IMR-90 (cell line): Measurements from ENCODE around the gene HECW1. TPM values are rescaled to one million over a fixed set of nuclear protein-coding genes. Genes with fewer than 3 reads are reported as not detected.

Experiments used
- ATAC-seq: fragments of 200-7000 bp; cut with Tn5 transposase; 2 replicates; pipeline ENCODE4 v1.9.1; 2020; ENCODE audit warnings: low read depth, mild to moderate bottlenecking, moderate library complexity
- BruUV-seq: library from RNA; stranded (reverse); fragments of 400-500 nt; replicated peaks from 2 replicates; lab custom pipeline; 2021; lab: Mats Ljungman, UMichigan
- CTCF ChIA-PET: fragments of 300-600 bp; formaldehyde crosslinking; extraction: SDS; loops from one replicate; lab custom pipeline; 2021; ENCODE audit warnings: antibody characterized with exemption; lab: Yijun Ruan, JAX
- POLR2A ChIA-PET: fragments of 300-600 bp; sonication (Branson Sonifier 250); formaldehyde crosslinking; loops from one replicate; lab custom pipeline; 2022; ENCODE audit warnings: antibody characterized with exemption; ENCODE audit not compliant: unreplicated experiment; lab: Charles Lee
- DNase-seq: peaks from one replicate; pipeline ENCODE4 v3.0.0; 2013
- H2AFZ ChIP-seq: replicated peaks from 2 replicates; pipeline ENCODE3; 2013; ENCODE audit warnings: low read length, mild to moderate bottlenecking; ENCODE audit not compliant: poor library complexity
- H2AK5ac ChIP-seq: 2 replicates; pipeline ENCODE4 v1.6.1; 2013; ENCODE audit warnings: low read depth, low read length, inconsistent platforms
- H2AK9ac ChIP-seq: replicated peaks from 2 replicates; pipeline ENCODE3; 2013; ENCODE audit warnings: mild to moderate bottlenecking, low read depth, low read length, moderate library complexity; ENCODE audit not compliant: poor library complexity
- H2BK120ac ChIP-seq: 2 replicates; pipeline ENCODE4 v1.6.1; 2013; ENCODE audit warnings: low read depth, low read length, inconsistent platforms
- H2BK15ac ChIP-seq: 3 replicates; pipeline ENCODE4 v1.6.1; 2013; ENCODE audit warnings: low read depth, low read length, inconsistent platforms
- H2BK20ac ChIP-seq: 2 replicates; pipeline ENCODE4 v1.6.1; 2013; ENCODE audit warnings: low read depth, mild to moderate bottlenecking, inconsistent platforms, low read length, moderate library complexity
- H2BK5ac ChIP-seq: 2 replicates; pipeline ENCODE4 v1.6.1; 2013; ENCODE audit warnings: mild to moderate bottlenecking, low read depth, low read length, inconsistent platforms; ENCODE audit not compliant: poor library complexity, severe bottlenecking
- H3K14ac ChIP-seq: replicated peaks from 2 replicates; pipeline ENCODE4 v1.6.1; 2013; ENCODE audit warnings: low read depth, low read length, inconsistent platforms
- H3K18ac ChIP-seq: 2 replicates; pipeline ENCODE4 v1.6.1; 2013; ENCODE audit warnings: low read depth, low read length, control low read depth
- H3K23ac ChIP-seq: 2 replicates; pipeline ENCODE4 v1.6.1; 2013; ENCODE audit warnings: low read depth, low read length, inconsistent platforms
- H3K27ac ChIP-seq: 2 replicates; pipeline ENCODE4 v1.5.1; 2013; ENCODE audit warnings: mild to moderate bottlenecking, control low read depth, low read length; ENCODE audit not compliant: insufficient read depth
- H3K27me3 ChIP-seq: 2 replicates; pipeline ENCODE4 v1.6.1; 2013; ENCODE audit warnings: low read length; ENCODE audit not compliant: control insufficient read depth, insufficient read depth
- H3K36me3 ChIP-seq: 2 replicates; pipeline ENCODE4 v1.6.1; 2013; ENCODE audit warnings: low read length, mixed read lengths; ENCODE audit not compliant: control insufficient read depth, insufficient read depth
- H3K4ac ChIP-seq: 2 replicates; pipeline ENCODE4 v1.6.1; 2013; ENCODE audit warnings: low read depth, low read length, inconsistent platforms
- H3K4me1 ChIP-seq: 2 replicates; pipeline ENCODE4 v1.6.1; 2013; ENCODE audit warnings: low read length, mixed read lengths; ENCODE audit not compliant: control insufficient read depth, insufficient read depth
- H3K4me2 ChIP-seq: 2 replicates; pipeline ENCODE4 v1.6.1; 2013; ENCODE audit warnings: low read depth, mild to moderate bottlenecking, control low read depth, low read length, moderate library complexity
- H3K4me3 ChIP-seq: 2 replicates; pipeline ENCODE4 v1.5.1; 2013; ENCODE audit warnings: low read depth, mild to moderate bottlenecking, control low read depth, low read length, moderate library complexity; ENCODE audit not compliant: insufficient read depth
- H3K56ac ChIP-seq: 2 replicates; pipeline ENCODE4 v1.6.1; 2013; ENCODE audit warnings: low read length, inconsistent platforms; ENCODE audit not compliant: insufficient read depth; ENCODE audit errors: extremely low read depth
- H3K79me1 ChIP-seq, 2 experiments: 2 replicates each; pipeline ENCODE4 v1.6.1; 2013; ENCODE audit warnings: low read length in 2 of 2, inconsistent platforms in 1 of 2, low read depth in 1 of 2
- H3K9ac ChIP-seq: 2 replicates; pipeline ENCODE4 v1.6.1; 2013; ENCODE audit warnings: low read depth, low read length, control low read depth
- H3K9me1 ChIP-seq: 2 replicates; pipeline ENCODE4 v1.6.1; 2013; ENCODE audit warnings: low read length, inconsistent platforms; ENCODE audit not compliant: insufficient read depth
- H3K9me3 ChIP-seq: 2 replicates; pipeline ENCODE4 v1.6.1; 2013; ENCODE audit warnings: low read length; ENCODE audit not compliant: control insufficient read depth, insufficient read depth
- H4K20me1 ChIP-seq: 2 replicates; pipeline ENCODE4 v1.6.1; 2013; ENCODE audit warnings: low read length, inconsistent platforms; ENCODE audit not compliant: insufficient read depth
- H4K5ac ChIP-seq: 2 replicates; pipeline ENCODE4 v1.6.1; 2013; ENCODE audit warnings: mild to moderate bottlenecking, low read depth, low read length, control low read depth
- H4K8ac ChIP-seq, 2 experiments: 2 replicates each; pipeline ENCODE4 v1.6.1; 2013; ENCODE audit warnings: low read depth in 2 of 2, low read length in 2 of 2, control low read depth in 1 of 2, inconsistent platforms in 1 of 2
- H4K91ac ChIP-seq: 2 replicates; pipeline ENCODE4 v1.6.1; 2013; ENCODE audit warnings: low read depth, low read length, inconsistent platforms; ENCODE audit not compliant: insufficient read depth
- CEBPB ChIP-seq: IDR thresholded peaks from 2 replicates; pipeline ENCODE4 v1.6.1; 2012; ENCODE audit warnings: low read depth, low read length, improper control_type of control experiment
- CHD1 ChIP-seq: IDR thresholded peaks from 2 replicates; pipeline ENCODE4 v1.6.1; 2012; ENCODE audit warnings: low read depth, low read length, improper control_type of control experiment
- MXI1 ChIP-seq: IDR thresholded peaks from 2 replicates; pipeline ENCODE4 v1.6.1; 2012; ENCODE audit warnings: low read depth, mild to moderate bottlenecking, low read length, moderate library complexity, borderline replicate concordance
- USF2 ChIP-seq: fragments of 150-350 bp; IDR thresholded peaks from 2 replicates; pipeline ENCODE4 v1.6.1; 2017; ENCODE audit warnings: mild to moderate bottlenecking, antibody characterized with exemption, low read length, low read depth
- WGBS, 2 experiments: methylation state at CpG; one replicate each; pipeline versions ENCODE4 v1.1.5 to v1.1.7; 2013; ENCODE audit warnings: missing lambda C conversion rate in 2 of 2; ENCODE audit not compliant: insufficient read length in 1 of 2; ENCODE audit errors: extremely low coverage in 2 of 2; 5-methylcytosine and 5-hydroxymethylcytosine counted together
- dilution Hi-C: fragments of 300-500 bp; cut with HindIII; formaldehyde crosslinking; loops from one replicate; pipeline ENCODE4 v1.14.3; 2018; ENCODE audit warnings: low sequenced_read_pairs; ENCODE audit not compliant: unreplicated experiment
- in situ Hi-C: fragments of 300-500 bp; cut with MboI; formaldehyde crosslinking; loops from 3 replicates; pipeline ENCODE4 v1.14.3; 2019; ENCODE audit warnings: low sequenced_read_pairs, inconsistent platforms, mixed read lengths
- intact Hi-C: fragments of 100-400 bp; cut with micrococcal nuclease; formaldehyde crosslinking; loops from 2 replicates; pipeline ENCODE4 v1.10.0; 2022
- polyA plus RNA-seq, 3 experiments: library from polyadenylated mRNA; depleted of rRNA; stranded (reverse); fragments of >200 nt; gene quantifications; 2 replicates each; pipeline ENCODE4 v1.2.3, GENCODE V29; 2012; ENCODE audit warnings: low replicate concordance in 1 of 3
- total RNA-seq: library from RNA; depleted of rRNA; stranded (reverse); fragments of >200 nt; gene quantifications from 2 replicates; pipeline ENCODE4 v1.2.3, GENCODE V29; 2012

The HECW1 gene
- total and polyA plus RNA-seq, 2 of the 4 experiments (the other 2 are of a cell fraction), result 0.56 to 1.3 TPM

- intact Hi-C loops, result no loop called here
- no peak overlapping the region for H3K56ac ChIP-seq
- ChIA-PET CTCF (no interaction called here), POLR2A (no interaction called here)
- H2BK20ac ChIP-seq, result no peak overlapping the region
- no peak overlapping the region for H2BK5ac ChIP-seq
- dilution Hi-C loops, result no loop called here
- no peak overlapping the region for H2AFZ ChIP-seq
- H3K9me3 ChIP-seq, result 0 out of 2 replicates have a peak, but pooled peaks cover 1% of the 10 kb centered on the region
- H3K27ac ChIP-seq, result no peak overlapping the region
- no peaks in the 10 kb centered on the region for H3K79me1 ChIP-seq
- ATAC-seq, result no peak
- no peak overlapping the region for H2BK120ac ChIP-seq
- no peak overlapping the region for H2BK15ac ChIP-seq
- no peak overlapping the region for H3K4me2 ChIP-seq
- no peak overlapping the region for H2AK5ac ChIP-seq
- no peak overlapping the region for H4K91ac ChIP-seq
- H3K14ac ChIP-seq, result no peak overlapping the region
- no peak for DNase-seq
- no TSS peak for BruUV-seq
- H3K23ac ChIP-seq, result no peak overlapping the region
- WGBS, 2 experiments, result no CpG with 5 or more reads among the region's 1 CpG
- no peak overlapping the region for H4K8ac ChIP-seq
- no peak overlapping the region for H3K9ac ChIP-seq
- H3K4me1 ChIP-seq, result no peaks in the 10 kb centered on the region
- in situ Hi-C loops, result no loop called here
- no peak overlapping the region for H3K4ac ChIP-seq
- no peak overlapping the region for H3K4me3 ChIP-seq
- H3K36me3 ChIP-seq, result no peaks in the 10 kb centered on the region
- H3K27me3 ChIP-seq, result peaks cover 37% of the 10 kb centered on the region
- H4K20me1 ChIP-seq, result no peaks in the 10 kb centered on the region
- no peak overlapping the region for H2AK9ac ChIP-seq
- no peak overlapping the region for H4K5ac ChIP-seq
- H3K9me1 ChIP-seq, result no peaks in the 10 kb centered on the region
- H3K18ac ChIP-seq, result no peak overlapping the region
- TF ChIP-seq CHD1 (no peak), USF2 (no peak), MXI1 (no peak), CEBPB (no peak)
These were observed 396.0 kb downstream of the HECW1 start for GRCh38 chr7:43508461-43508860.
